Gastroesophageal sphincter (tissue), 4 donors: ENCODE data around the gene RASSF7. TPM values are rescaled to one million over a fixed set of nuclear protein-coding genes. Genes with fewer than 3 reads are reported as not detected.

ENCODE experiments used
- ATAC-seq: fragments of 150-250 bp; one replicate; pipeline ENCODE4 v1.9.1; 2016; ENCODE audit warnings: mild to moderate bottlenecking, moderate library complexity
- H3K27ac ChIP-seq, 4 donors: fragments of 200-600 bp; sonication (generic) in 3 of 4; 1 replicate in 3 of 4; 2 replicates in 1 of 4; pipeline ENCODE4 v1.5.1; 2016 to 2019
- H3K27me3 ChIP-seq: fragments of 200-600 bp; sonication (generic); one replicate; pipeline ENCODE4 v1.5.1; 2019
- H3K36me3 ChIP-seq, 2 donors: fragments of 200-600 bp; sonication (generic); one replicate each; pipeline ENCODE4 v1.5.1; 2019; ENCODE audit warnings: control low read depth in 1 of 2
- H3K4me1 ChIP-seq, 3 donors: fragments of 200-600 bp; sonication (generic); 1 replicate in 2 of 3; 2 replicates in 1 of 3; pipeline ENCODE4 v1.5.1; 2016 to 2019; ENCODE audit warnings: control low read depth in 2 of 3
- H3K4me3 ChIP-seq, 2 donors: fragments of 200-600 bp; sonication (generic); one replicate each; pipeline ENCODE4 v1.5.1; 2019; ENCODE audit warnings: mild to moderate bottlenecking in 1 of 2, moderate library complexity in 1 of 2
- H3K9me3 ChIP-seq, 3 donors: fragments of 200-600 bp; sonication (generic); one replicate each; pipeline ENCODE4 v1.5.1; 2017 to 2019; ENCODE audit warnings: control low read depth in 2 of 3
- CTCF ChIP-seq, 4 experiments: fragments of 200-600 bp in 2 of 4; fragments of 450-650 bp in 2 of 4; sonication (generic) in 1 of 4; IDR thresholded peaks; one replicate each; pipeline ENCODE4 v1.5.1; 2017 to 2019; ENCODE audit warnings: antibody characterized with exemption in 4 of 4, mild to moderate bottlenecking in 2 of 4, moderate library complexity in 2 of 4
- EP300 ChIP-seq: sonication (generic); formaldehyde crosslinking; IDR thresholded peaks from one replicate; pipeline ENCODE4 v1.6.1; 2017; ENCODE audit warnings: antibody characterized with exemption, mild to moderate bottlenecking
- POLR2A ChIP-seq, 2 donors: fragments of 450-650 bp; IDR thresholded peaks; one replicate each; pipeline ENCODE4 v1.6.1; 2017; ENCODE audit warnings: antibody characterized with exemption in 2 of 2, mild to moderate bottlenecking in 2 of 2, moderate library complexity in 1 of 2
- POLR2AphosphoS5 ChIP-seq: sonication (generic); formaldehyde crosslinking; IDR thresholded peaks from one replicate; pipeline ENCODE4 v1.6.1; 2017; ENCODE audit warnings: antibody characterized with exemption
- WGBS, 2 donors: methylation state at CpG; one replicate each; pipeline ENCODE4 v1.1.5; 2018; ENCODE audit warnings: low coverage in 1 of 2; 5-methylcytosine and 5-hydroxymethylcytosine counted together
- total RNA-seq, 4 donors: library from RNA; depleted of rRNA; stranded (reverse); fragments of >200 nt; gene quantifications; one replicate each; pipeline ENCODE4 v1.1.0, GENCODE V29; 2016

The RASSF7 gene
- total RNA-seq, 4 donors from 2014 or later: 3.4 to 12.5 (median 8.6) TPM

- Histone ChIP-seq H3K27ac (no peak overlapping the region), H3K4me3 (no peak overlapping the region), H3K27me3 (no peaks in the 10 kb centered on the region), H3K9me3 (no peaks in the 10 kb centered on the region), H3K4me1 (no peaks in the 10 kb centered on the region), H3K36me3 (peaks cover 0 to 100% of the 10 kb centered on the region in 2 donors)
- no peak for ATAC-seq
- WGBS, 2 donors: 74 to 100% methylated on average over 2 to 10 of the region's 11 CpGs
- no peak for TF ChIP-seq CTCF (IDR thresholded peaks at IDR 0.05)
- no peak for TF ChIP-seq EP300
- no peak for TF ChIP-seq POLR2A (IDR thresholded peaks at IDR 0.05)
- TF ChIP-seq POLR2AphosphoS5: no peak
These were observed 30.2 kb downstream of the RASSF7 start for GRCh38 chr11:590997-591396.

GRCh38 chr11:592501-592900 is 31.7 kb downstream of the RASSF7 start:
- ATAC-seq: no peak
- no peaks in the 10 kb centered on the region for H3K27me3 ChIP-seq
- TF ChIP-seq POLR2A (IDR thresholded peaks at IDR 0.05) (no peak), CTCF (IDR thresholded peaks at IDR 0.05) (no peak), EP300 (no peak), POLR2AphosphoS5 (no peak)
- H3K4me1 ChIP-seq: no peaks in the 10 kb centered on the region
- H3K9me3 ChIP-seq: no peaks in the 10 kb centered on the region
- WGBS, 2 donors: 92 to 100% methylated on average over 1 to 19 of the region's 22 CpGs
- no peak overlapping the region for H3K27ac ChIP-seq
- peaks cover 0 to 100% of the 10 kb centered on the region in 2 donors for H3K36me3 ChIP-seq
- H3K4me3 ChIP-seq: no peak overlapping the region

DNA sequence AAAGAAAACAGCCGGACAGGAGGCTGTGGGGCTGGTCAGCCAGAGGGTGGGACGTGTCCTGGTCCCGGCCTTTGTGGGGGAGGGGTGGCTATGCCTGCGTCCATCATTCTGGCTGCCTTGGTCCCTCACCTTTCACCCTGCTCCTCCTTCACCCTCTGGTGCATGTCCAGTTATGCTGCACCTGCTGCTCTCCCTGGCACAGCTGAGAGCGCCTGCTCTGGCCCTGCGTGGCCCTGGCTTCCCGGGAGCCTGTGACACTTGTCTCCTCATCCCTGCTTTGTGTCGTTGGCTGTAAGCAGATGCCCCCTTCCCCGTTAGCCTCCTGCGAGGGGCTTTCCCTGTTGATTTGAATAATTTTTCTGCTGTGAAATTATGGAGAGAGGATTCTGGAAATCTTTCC is 32.1 kb downstream of the RASSF7 start:
- no peaks in the 10 kb centered on the region for H3K9me3 ChIP-seq
- 83 to 96% methylated on average over 5 to 8 of the region's 10 CpGs for WGBS, 2 donors
- ATAC-seq: no peak
- peaks cover 0 to 100% of the 10 kb centered on the region in 2 donors for H3K36me3 ChIP-seq
- no peaks in the 10 kb centered on the region for H3K27me3 ChIP-seq
- H3K27ac ChIP-seq: no peak overlapping the region
- TF ChIP-seq EP300 (no peak), POLR2A (IDR thresholded peaks at IDR 0.05) (no peak), POLR2AphosphoS5 (no peak), CTCF (IDR thresholded peaks at IDR 0.05) (no peak)
- no peak overlapping the region for H3K4me3 ChIP-seq
- H3K4me1 ChIP-seq: no peaks in the 10 kb centered on the region

GRCh38 chr11:593347-593746 is 32.6 kb downstream of the RASSF7 start:
- TF ChIP-seq EP300: no peak
- TF ChIP-seq POLR2AphosphoS5: no peak
- TF ChIP-seq POLR2A (IDR thresholded peaks at IDR 0.05): no peak
- TF ChIP-seq CTCF (IDR thresholded peaks at IDR 0.05): no peak

GRCh38 chr11:595400-595799 is 34.6 kb downstream of the RASSF7 start:
- H3K4me1 ChIP-seq: no peaks in the 10 kb centered on the region
- no peak for ATAC-seq
- 80 to 93% methylated on average over 2 to 3 of the region's 10 CpGs for WGBS, 2 donors
- H3K4me3 ChIP-seq: no peak overlapping the region
- no peaks in the 10 kb centered on the region for H3K9me3 ChIP-seq
- TF ChIP-seq EP300 (no peak), CTCF (IDR thresholded peaks at IDR 0.05) (no peak), POLR2AphosphoS5 (no peak), POLR2A (IDR thresholded peaks at IDR 0.05) (no peak)
- no peak overlapping the region for H3K27ac ChIP-seq
- H3K27me3 ChIP-seq: no peaks in the 10 kb centered on the region
- H3K36me3 ChIP-seq: peaks cover 0 to 100% of the 10 kb centered on the region in 2 donors

More at GRCh38 chr11:593347-593746, 32.6 kb downstream of the RASSF7 start:
- WGBS, 2 donors: 89% methylated on average over 9 of the region's 21 CpGs; no CpG with 5 or more reads in 1 of the 2 donors
- H3K27me3 ChIP-seq: no peaks in the 10 kb centered on the region
- no peak overlapping the region for H3K27ac ChIP-seq
- H3K36me3 ChIP-seq: peaks cover 0 to 100% of the 10 kb centered on the region in 2 donors
- no peaks in the 10 kb centered on the region for H3K4me1 ChIP-seq
- no peaks in the 10 kb centered on the region for H3K9me3 ChIP-seq
- ATAC-seq: no peak
- H3K4me3 ChIP-seq: no peak overlapping the region
